MM.1S (cell line): ENCODE data around the gene KCNQ1.

ENCODE experiments used
- DNase-seq: peaks from one replicate; pipeline ENCODE4 v3.0.0-alpha.2; 2015
- H2AFZ ChIP-seq: fragments of 300-600 bp; sonication (generic); 2 replicates; pipeline ENCODE4 v1.6.0; 2016; ENCODE audit warnings: antibody characterized with exemption, low read length
- H3F3A ChIP-seq: fragments of 300-600 bp; sonication (generic); 2 replicates; pipeline ENCODE4 v1.6.1; 2016; ENCODE audit warnings: mild to moderate bottlenecking, antibody characterized with exemption, low read length, moderate library complexity, mixed read lengths; ENCODE audit not compliant: insufficient read depth
- H3K27ac ChIP-seq: fragments of 300-600 bp; sonication (generic); 2 replicates; pipeline ENCODE4 v1.5.1; 2016; ENCODE audit warnings: mild to moderate bottlenecking, low read length
- H3K27me3 ChIP-seq: fragments of 300-600 bp; sonication (generic); replicated peaks from 2 replicates; pipeline ENCODE4 v1.6.0; 2016; ENCODE audit warnings: low read length; ENCODE audit not compliant: insufficient read depth
- H3K36me3 ChIP-seq: fragments of 300-600 bp; sonication (generic); replicated peaks from 2 replicates; pipeline ENCODE4 v1.6.1; 2016; ENCODE audit warnings: mild to moderate bottlenecking, low read length, mixed read lengths; ENCODE audit not compliant: insufficient read depth
- H3K4me1 ChIP-seq: fragments of 300-600 bp; sonication (generic); 2 replicates; pipeline ENCODE4 v1.6.1; 2016; ENCODE audit warnings: low read length, mixed read lengths
- H3K4me2 ChIP-seq: fragments of 300-600 bp; sonication (generic); 2 replicates; pipeline ENCODE4 v1.6.0; 2016; ENCODE audit warnings: low read depth, low read length
- H3K4me3 ChIP-seq: fragments of 300-600 bp; sonication (generic); 2 replicates; pipeline ENCODE4 v1.5.1; 2016; ENCODE audit warnings: low read length, mixed read lengths
- H3K79me2 ChIP-seq: fragments of 300-600 bp; sonication (generic); 2 replicates; pipeline ENCODE4 v1.6.1; 2016; ENCODE audit warnings: mixed run types, low read length, mixed read lengths
- H3K9ac ChIP-seq: fragments of 300-600 bp; sonication (generic); 2 replicates; pipeline ENCODE4 v1.6.1; 2016; ENCODE audit warnings: low read length, mixed read lengths
- H3K9me2 ChIP-seq: fragments of 300-600 bp; sonication (generic); replicated peaks from 2 replicates; pipeline ENCODE4 v1.6.1; 2016; ENCODE audit warnings: mild to moderate bottlenecking, low read length, mixed read lengths; ENCODE audit not compliant: insufficient read depth
- H3K9me3 ChIP-seq: fragments of 300-600 bp; sonication (generic); replicated peaks from 2 replicates; pipeline ENCODE4 v1.6.1; 2016; ENCODE audit warnings: mild to moderate bottlenecking, low read length, mixed read lengths; ENCODE audit not compliant: insufficient read depth
- H4K20me1 ChIP-seq: fragments of 300-600 bp; sonication (generic); 2 replicates; pipeline ENCODE4 v1.6.1; 2016; ENCODE audit warnings: mild to moderate bottlenecking, low read length, moderate library complexity, mixed read lengths; ENCODE audit not compliant: insufficient read depth
- EZH2 ChIP-seq: fragments of 300-600 bp; sonication (generic); optimal IDR thresholded peaks from 2 replicates; pipeline ENCODE3; 2017; ENCODE audit warnings: low read depth, mild to moderate bottlenecking, antibody characterized with exemption, low read length, mixed read lengths
- EZH2phosphoT487 ChIP-seq: fragments of 300-600 bp; sonication (generic); IDR thresholded peaks from 2 replicates; pipeline ENCODE4 v1.6.1; 2018; ENCODE audit warnings: antibody characterized with exemption, low read length
- TF ChIP-seq, protein P1 (sequence below): fragments of 300-600 bp; sonication (generic); IDR thresholded peaks from 2 replicates; pipeline ENCODE4 v1.5.1; 2016; ENCODE audit warnings: antibody characterized with exemption, low read length, mixed read lengths

The KCNQ1 gene

DNA sequence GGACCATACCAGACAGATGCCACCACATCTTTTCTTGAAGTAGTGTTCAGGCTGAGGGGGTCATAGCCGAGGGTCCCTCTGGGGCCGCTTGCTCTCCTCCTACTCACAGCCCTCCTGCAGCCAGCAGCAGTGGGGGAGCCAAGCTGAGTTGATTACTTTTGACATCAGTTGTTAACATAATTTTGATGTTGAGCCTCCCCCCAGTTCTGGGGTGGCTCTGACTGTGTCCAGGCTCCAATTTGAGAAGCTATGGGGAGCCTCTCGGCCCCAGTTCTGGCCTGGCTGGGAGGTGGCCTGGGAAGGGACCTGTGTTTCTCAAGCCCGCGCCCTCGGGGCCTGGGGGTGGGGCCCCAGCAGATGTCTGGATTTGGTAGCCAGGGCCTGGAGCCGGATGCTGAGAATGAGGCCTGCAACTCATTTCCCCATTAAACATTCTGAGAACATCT is 207.0 kb downstream of the KCNQ1 start:
- TF ChIP-seq, protein P1, sequence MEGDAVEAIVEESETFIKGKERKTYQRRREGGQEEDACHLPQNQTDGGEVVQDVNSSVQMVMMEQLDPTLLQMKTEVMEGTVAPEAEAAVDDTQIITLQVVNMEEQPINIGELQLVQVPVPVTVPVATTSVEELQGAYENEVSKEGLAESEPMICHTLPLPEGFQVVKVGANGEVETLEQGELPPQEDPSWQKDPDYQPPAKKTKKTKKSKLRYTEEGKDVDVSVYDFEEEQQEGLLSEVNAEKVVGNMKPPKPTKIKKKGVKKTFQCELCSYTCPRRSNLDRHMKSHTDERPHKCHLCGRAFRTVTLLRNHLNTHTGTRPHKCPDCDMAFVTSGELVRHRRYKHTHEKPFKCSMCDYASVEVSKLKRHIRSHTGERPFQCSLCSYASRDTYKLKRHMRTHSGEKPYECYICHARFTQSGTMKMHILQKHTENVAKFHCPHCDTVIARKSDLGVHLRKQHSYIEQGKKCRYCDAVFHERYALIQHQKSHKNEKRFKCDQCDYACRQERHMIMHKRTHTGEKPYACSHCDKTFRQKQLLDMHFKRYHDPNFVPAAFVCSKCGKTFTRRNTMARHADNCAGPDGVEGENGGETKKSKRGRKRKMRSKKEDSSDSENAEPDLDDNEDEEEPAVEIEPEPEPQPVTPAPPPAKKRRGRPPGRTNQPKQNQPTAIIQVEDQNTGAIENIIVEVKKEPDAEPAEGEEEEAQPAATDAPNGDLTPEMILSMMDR, result no peak
- TF ChIP-seq EZH2, result no peak
- no peak for TF ChIP-seq EZH2phosphoT487
- H2AFZ ChIP-seq, result no peak overlapping the region
- no peaks in the 10 kb centered on the region for H3K4me1 ChIP-seq
- H3K36me3 ChIP-seq, result no peaks in the 10 kb centered on the region
- no peaks in the 10 kb centered on the region for H3K79me2 ChIP-seq
- no peak overlapping the region for H3K27ac ChIP-seq
- H3K9ac ChIP-seq, result no peak overlapping the region
- no peaks in the 10 kb centered on the region for H3K9me2 ChIP-seq
- DNase-seq, result no peak
- no peaks in the 10 kb centered on the region for H3K9me3 ChIP-seq
- H3F3A ChIP-seq, result no peaks in the 10 kb centered on the region
- no peaks in the 10 kb centered on the region for H3K27me3 ChIP-seq
- H4K20me1 ChIP-seq, result no peaks in the 10 kb centered on the region
- H3K4me3 ChIP-seq, result no peak overlapping the region
- no peak overlapping the region for H3K4me2 ChIP-seq

DNA sequence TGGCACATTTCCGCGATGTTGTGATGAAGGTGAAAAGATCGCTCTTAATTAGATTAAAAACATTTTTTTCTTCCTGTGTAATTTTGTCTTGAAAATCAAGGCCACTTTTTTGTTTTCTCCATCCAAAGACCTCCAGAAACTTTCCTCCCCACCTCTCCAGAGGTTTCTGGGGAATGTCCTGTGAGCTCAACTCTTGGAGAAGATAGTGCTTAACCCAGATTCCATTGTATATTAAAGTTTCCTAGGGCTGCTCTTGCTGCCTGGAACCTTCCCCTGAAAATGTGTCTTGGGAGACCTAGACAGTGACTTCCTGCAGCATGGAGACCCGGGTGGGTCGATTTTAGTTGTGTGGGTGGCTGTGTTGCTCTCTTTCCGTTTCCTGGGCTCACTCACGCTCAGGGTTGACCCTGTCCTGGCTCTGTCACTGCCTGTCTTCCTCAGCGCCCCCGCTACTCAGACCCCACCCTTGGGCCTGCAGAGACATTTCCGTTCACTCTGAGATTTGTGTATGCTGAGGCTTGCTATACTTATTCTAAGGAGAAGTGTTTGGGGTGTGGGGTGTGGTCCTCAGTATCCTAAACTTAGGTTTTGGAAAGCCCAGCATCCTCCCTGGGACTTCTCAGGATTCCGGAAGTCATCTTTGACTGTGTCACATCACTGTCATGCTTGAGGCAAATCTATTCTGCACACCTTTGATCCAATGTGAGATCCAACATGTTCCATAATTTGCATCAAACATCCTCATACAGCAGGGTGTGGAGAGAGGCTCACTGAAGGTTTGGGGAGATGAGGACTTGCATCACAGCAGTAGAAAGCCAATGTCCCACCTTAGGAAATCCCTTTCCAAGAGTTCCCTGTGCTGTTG is 207.8 kb downstream of the KCNQ1 start:
- no peaks in the 10 kb centered on the region for H3K36me3 ChIP-seq
- H3K4me2 ChIP-seq, result no peak overlapping the region
- no peaks in the 10 kb centered on the region for H3K9me3 ChIP-seq
- H3F3A ChIP-seq, result no peaks in the 10 kb centered on the region
- H3K79me2 ChIP-seq, result no peaks in the 10 kb centered on the region
- no peak overlapping the region for H3K27ac ChIP-seq
- H3K9me2 ChIP-seq, result no peaks in the 10 kb centered on the region
- no peaks in the 10 kb centered on the region for H4K20me1 ChIP-seq
- TF ChIP-seq, protein P1, result no peak
- H3K9ac ChIP-seq, result no peak overlapping the region
- no peak for DNase-seq
- H3K27me3 ChIP-seq, result no peaks in the 10 kb centered on the region
- H2AFZ ChIP-seq, result no peak overlapping the region
- no peak overlapping the region for H3K4me3 ChIP-seq
- no peaks in the 10 kb centered on the region for H3K4me1 ChIP-seq

DNA sequence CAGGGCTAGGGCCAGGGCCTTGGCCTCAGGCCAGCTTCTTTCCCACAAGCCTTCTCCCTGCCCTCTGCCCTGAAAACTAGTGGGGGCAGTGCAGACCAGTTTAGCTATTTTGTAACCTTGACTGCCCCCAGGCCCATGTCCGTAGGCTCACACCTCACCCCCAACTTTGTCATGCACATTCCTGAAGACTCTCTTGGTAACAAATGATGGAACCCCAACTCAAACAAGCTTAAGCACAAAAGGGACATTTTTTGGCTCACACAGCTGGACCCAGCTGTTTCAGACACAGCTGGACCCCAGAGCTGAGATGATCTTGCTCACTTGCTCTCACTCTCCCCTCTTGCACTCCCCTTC is 208.4 kb downstream of the KCNQ1 start:
- Histone ChIP-seq H3K79me2 (no peaks in the 10 kb centered on the region), H3K4me1 (no peaks in the 10 kb centered on the region), H3K27me3 (no peaks in the 10 kb centered on the region), H3K36me3 (no peaks in the 10 kb centered on the region), H3K9me3 (no peaks in the 10 kb centered on the region), H3K4me2 (no peak overlapping the region), H2AFZ (no peak overlapping the region), H4K20me1 (no peaks in the 10 kb centered on the region), H3F3A (no peaks in the 10 kb centered on the region), H3K4me3 (no peak overlapping the region), H3K9me2 (no peaks in the 10 kb centered on the region), H3K9ac (no peak overlapping the region), H3K27ac (no peak overlapping the region)
- DNase-seq, result no peak
- TF ChIP-seq, protein P1, result no peak
- TF ChIP-seq EZH2, result no peak
- TF ChIP-seq EZH2phosphoT487, result no peak
